Stimulated activated naive CD4-positive, alpha-beta T cell (primary cell): ENCODE results near the gene MATN1.
"Not testable (repeated sequence)": the region's sequence is repeated elsewhere in the genome, so short reads cannot be mapped to it uniquely, and the experiment has no call there.

Experiments used
- DNase-seq, 6 experiments: peaks; one replicate each; lab custom pipeline; 2025; lab: John Stamatoyannopoulos, UW

MATN1 gene

DNA sequence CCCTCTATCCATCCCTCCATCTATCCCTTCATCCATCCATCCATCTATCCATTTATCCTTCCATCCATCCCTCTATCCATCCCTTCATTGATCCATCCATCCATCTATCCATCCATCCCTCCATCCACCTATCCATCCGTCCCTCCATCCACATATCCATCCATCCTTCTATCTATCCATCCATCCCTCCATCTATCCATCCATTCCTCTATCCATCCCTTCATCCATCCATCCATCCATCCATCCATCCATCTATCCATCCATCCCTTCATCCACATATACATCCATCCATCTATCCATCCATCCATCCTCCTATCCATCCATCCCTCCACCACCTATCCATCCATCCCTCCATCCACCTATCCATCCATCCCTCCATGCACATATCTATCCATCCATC, 23.6 kb downstream of the MATN1 start:
- DNase-seq = no peak

DNA sequence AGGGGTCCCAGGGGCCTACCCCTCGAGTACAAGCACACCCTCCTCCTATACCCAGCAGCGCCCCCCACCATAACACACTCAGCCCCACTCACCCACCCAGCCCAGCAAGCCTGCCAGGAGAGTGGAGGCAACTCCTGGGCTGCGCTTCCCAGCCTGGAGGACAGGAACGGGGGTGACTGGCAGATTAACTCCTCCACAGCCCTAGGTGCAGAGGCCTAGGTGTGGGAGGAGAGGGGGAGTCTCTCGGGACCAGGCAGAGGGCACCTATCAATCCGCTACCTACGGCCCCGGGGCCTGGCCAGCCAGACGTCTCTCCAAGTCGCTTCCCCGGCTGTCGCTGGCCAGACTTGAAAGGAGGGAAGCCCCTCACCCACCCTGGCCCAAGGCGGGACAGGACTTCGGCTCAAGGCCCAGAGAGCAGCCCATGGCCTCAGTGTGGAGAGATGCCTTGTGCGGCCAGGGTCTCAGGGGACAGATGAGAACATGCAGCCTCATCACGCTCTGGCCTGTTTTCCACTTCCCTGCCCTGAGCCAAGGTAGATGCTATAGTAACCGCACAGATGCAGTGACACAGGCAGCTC, 24.9 kb downstream of the MATN1 start:
- no peak for DNase-seq

DNA sequence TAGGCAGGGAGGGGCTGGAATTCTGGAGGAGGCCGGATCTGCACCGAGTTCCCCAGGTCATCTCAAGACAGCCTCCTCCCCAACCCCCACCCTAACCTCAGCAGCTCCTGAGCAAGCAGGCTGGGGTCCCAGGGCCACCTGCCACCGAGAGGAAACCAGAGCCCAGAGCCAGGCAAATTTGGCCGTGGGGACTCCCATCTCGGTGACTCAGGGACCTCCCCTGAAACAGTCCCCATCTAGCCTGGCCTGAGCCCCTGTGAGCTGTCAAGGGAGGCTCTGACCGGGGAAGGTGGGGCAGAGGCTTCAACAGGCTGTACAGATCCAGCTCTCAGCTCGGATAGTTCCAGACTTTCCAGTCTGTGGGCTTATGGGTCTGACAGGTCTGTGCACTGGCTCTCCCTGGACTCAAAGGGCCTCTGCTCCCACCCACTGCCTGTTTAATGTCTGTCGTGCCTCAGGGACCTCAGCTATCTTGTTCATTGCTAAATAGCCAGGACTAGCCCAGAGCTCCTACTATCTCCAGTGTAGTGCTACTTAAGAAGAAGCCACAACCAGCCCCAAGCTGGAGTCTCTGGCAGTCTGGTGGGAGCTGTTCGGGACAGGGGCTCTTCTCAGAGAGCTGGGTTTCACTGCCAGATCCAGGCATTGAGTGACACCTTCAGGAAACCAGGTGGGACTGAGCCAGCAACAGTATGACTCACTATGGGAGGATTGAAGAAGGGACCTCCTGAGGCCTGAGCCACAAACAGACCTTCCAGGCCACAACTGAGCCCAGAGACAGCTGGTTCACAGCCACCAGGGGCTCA, 25.6 kb downstream of the MATN1 start:
- DNase-seq = no peak

DNA sequence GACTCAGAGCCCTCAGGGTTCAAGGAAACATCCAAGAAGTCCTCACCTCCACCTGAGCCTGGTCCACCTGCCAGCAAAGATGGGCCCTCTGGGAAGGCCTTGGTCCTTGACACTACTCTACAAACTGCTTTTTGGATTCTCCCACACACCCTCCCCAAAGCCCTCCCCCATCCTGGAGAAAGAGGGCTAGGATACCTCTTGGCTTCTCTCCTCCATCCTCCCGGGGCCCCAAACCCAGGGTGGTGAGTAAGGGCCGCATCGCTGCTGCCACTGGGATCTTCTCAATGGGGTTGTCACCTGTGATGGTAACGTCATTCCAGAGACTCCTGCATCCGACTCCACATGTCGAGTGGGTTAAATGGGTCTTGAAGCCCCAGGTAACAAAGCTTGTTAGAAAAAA, 26.6 kb downstream of the MATN1 start:
- no peak for DNase-seq

DNA sequence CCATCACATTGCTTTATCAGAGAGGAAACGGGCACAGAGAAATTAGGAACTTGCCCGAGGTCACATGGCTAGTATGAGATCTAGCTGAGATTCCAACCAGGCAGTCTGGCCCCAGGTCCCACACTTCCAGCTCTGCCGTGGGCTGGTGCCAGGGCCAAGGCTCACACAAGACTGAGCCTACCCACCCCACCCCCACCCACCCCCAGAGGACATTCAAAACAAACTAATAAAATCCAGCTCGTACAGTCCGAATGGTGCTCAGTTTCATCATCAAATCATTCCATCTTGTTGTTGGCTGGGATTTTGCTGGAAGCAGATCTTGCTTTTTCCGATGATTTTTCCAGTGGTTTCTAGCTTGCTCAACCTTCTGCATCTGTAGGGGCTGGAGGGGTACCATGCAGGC, 27.9 kb downstream of the MATN1 start:
- no peak for DNase-seq

DNA sequence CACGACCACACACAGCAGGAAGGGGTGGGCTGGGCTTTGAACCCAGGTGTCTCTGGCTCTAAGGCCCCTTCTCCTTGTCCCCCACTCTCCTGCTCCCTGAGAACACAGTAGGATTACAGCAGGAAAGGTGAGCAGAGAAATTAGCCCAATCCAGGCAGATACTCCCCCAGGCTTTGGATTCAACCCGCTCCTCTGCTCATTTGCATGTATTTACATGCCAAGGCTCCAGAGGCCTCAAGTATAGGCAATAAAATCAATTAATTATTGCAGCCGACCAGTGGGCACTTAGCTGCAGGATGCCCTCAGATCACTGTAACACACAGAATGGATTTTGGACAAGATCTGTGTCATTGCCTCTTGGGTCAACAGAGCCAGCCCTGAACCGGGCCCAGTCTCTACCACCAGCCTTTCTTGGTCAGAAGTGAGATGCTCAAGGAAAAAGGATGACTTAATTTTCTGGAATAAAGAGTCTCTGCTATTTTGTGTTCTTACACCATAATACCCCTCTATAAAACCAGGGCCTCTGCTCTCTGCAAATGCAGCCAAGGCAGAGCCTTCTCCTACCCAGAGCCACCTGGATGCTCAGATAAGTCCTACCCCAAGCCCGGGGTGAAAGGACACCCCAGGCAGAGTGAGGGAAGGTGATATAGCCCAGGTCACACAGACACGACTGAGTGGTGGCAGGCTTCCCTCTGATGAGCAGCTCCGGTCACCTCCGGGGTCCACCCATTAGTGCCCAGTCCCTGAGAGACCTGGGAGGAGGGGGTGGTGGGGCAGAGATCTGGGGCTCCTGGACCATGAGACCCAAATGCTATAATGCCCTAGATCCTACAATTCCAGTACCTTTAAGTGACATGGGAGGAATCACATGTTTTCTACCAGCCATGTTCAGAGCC, 28.9 kb downstream of the MATN1 start:
- DNase-seq = no peak

DNA sequence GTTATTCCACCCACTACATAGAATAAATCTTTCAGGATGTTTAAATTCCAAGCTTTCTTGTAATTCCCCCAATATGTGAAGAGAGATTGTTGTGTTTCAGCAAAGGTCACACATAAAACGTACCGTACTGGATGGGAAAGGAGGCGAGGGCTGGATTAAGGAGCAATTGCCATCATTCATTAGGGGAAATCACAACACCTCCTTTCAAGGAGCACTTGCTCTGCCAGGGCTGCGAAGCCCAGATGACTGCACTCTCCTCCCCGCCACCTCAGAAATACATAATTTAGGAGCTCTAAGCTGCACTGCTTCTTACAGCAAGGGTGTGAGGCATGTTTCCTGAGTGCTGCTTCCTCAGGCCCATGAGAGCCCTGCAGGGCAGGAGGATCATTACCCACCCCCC, 29.6 kb downstream of the MATN1 start:
- no peak for DNase-seq

DNA sequence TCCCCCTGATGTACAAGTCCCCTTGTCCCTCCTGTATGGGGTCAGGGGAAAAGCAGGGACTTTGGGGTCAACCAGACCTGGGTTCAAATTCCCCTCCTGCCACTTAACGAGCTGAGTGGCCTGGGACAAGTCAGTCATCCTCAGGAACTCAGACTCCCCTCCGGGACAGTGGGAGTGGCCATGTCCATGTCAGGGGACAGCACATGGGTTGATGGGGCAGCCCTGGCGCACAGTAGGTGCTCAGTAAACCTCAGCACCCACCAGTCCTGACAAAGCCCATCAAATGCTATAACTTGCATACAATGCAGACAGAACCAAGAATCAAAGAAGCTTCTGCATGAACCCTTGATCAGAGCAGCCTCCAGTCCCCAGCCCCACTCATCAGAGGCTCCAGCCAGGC, 30.0 kb downstream of the MATN1 start:
- DNase-seq = no peak

DNA sequence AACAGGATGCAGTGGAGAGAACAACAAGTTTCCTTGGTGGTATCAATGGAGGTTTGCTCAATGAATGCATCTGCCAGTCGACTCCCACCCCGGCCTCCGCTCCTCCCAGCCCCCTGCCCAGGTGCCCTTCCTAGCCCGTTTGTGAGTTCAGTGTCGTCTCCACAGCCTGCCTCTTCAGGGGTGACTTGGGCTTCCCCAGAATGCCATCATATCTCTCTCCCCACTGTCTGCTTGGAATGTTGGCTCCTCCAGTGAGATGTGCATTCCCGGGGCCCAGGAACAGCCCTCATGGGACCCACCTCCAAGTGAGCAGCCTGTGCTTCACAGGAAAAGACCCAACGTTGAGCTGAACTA, 30.5 kb downstream of the MATN1 start:
- no peak for DNase-seq

DNA sequence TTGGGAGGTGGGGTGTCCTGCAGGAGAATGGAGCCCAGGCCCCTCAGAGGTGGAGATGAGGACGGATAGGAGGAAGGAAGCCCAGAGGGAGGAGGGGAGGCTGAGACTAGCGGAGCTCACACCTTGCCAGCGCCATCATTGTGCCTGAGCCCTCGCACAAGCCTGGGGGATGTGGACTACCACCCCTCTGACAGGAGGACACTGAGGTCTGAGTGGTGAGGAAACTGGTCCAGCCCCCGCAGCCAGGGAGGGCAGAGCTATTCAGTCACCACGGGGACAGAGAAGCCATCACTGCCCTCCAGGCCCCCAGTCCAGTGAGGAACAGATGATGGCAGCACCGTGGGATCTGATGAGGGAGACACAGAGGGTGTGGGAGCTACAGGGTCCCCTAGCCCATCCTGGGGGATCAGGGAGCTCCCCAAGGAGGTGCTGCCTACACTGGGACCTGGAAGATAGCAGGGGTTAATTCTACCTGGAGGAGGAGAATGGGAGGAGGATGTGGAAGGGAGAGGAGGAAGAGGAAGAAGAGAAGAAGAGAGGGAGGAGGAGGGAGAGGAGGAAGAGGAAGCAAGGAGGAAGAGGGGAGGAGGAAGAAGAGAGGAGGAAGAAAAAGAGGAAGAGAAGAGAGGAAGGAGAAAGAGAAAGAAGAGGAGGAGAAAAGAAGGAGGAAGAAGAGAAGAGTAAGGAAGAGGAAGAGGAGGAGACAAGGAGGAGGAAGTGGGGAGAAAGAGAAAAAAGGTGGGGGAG, 31.0 kb downstream of the MATN1 start:
- no peak for DNase-seq

DNA sequence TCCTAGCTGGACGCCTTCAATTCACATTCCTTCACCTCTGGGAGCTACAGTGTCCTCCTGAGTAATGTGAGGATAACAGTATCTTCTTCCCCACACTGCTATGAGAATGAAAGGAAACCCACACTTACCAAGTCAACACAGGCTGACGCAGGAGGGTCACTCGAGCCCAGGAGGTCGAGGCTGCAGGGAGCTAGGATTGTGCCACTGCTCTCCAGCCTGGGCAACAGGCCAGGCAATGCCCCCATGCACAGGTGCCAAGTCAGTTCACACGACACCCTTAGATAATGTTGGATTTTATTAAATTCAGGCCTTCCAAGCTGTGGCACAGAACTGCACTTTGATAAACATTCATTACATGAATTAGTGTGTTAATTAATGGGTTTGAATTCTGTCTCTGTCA, 31.9 kb downstream of the MATN1 start:
- DNase-seq = no peak

DNA sequence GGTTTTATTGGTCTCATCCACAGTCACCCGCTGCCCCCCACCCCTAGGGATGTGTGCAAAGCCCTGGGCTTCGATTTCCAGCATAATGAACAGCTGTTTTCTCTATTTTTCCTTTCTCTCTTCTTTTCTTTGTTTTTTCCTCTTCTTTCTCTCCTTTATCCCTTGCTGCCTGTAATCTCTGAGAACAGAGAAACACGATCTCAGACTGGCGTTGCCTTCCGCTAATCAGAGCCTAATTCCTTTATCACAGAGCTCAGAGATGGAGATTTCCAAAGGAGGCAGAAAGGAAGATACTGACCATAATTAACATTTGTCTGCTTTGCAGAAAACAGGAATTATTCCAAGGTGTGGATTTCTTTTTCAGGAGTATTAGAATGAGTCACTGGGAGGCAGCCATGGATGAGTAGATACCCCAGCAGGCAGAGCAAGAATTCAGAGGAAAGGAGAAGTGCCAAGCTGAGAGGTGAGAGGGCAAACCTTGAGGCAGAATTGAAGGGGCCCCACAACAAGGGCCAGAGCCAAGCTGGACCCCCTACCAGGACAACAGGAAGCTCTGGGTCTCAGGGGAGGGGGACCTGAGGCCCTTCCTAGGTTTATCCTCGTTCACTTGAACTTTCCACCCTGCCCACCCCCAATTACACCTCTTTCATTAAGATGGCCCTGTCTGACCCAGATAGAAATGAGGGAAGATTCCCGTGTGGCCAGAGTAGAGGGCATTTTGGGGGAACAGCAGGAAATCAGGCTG, 33.3 kb downstream of the MATN1 start:
- no peak for DNase-seq

DNA sequence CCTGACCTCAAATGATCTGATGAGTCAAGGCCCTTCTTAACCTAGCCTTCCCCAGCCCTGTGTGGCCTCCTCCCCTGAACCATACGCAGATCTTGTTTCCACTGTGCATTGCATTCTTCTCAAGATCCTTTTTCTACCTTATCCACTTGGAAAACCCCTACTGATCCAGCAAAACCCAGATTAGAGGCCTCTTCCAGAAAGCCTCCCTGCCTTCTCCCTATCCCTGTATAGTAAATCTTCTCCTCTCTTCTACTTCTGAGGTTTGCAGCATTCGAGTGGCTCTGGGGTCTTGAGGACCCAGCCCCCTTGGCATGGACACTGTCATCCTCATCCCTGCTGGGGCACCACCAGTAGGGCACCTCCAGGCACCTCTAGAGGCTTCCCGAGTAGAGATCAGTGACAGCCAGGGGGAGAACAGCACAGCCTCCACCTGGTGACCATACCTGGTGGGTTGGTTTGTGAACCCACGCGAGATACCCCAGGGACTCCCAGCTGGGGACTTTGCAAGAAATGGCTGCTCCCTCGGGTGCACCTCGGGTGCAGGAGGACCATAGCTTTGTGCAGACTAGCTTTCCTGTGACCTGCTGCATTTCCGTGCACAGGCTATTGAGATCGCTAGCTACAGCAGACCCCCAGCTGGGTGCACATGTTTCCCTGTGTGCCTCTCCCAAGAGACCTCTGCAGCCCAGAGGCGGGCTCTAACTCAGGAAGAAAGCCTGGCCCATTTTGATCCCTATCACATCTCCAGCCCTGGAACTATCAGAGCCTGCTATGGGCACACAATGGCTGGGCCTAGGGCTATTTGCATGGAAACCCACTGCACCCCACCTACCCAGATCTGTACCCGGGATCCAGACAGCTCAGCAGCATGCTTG, 34.2 kb downstream of the MATN1 start:
- no peak for DNase-seq

DNA sequence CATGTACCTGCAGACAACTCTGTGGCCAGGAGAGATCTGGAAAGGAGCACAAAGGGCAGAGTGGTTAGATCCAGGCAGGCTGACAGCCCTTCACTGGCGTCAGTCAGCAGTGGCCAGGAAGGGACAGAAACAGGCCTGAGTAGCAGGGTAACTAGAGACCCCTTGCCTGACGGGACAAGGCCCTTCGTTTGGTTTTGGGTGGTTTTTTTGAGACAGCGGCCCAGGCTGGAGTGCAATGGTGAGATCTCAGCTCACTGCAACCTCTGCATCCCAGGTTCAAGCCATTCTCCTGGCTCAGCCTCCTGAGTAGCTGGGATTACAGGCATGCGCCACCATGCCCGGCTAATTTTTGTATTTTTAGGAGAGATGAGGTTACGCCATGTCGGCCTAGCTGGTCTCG, 34.9 kb downstream of the MATN1 start:
- not testable (repeated sequence) for DNase-seq

DNA sequence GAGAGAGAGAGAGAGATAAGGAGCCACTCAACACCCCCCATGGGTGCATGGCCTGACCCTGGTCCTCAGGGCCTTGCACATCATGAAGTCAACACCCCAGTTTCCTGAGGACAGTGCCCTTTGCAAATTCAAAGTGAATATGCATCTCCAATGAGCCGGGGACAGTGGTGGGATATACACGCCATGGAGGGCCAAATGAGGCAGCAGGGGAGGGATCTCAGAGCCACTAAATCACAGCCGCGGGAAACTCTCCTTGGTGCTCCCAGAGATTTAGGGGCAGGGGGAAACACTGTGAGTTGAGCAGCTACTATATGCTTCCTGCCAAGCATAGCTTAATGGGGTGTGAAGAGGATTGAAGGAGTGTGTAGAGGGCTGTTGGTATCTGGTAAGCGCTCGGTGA, 35.5 kb downstream of the MATN1 start:
- no peak for DNase-seq

DNA sequence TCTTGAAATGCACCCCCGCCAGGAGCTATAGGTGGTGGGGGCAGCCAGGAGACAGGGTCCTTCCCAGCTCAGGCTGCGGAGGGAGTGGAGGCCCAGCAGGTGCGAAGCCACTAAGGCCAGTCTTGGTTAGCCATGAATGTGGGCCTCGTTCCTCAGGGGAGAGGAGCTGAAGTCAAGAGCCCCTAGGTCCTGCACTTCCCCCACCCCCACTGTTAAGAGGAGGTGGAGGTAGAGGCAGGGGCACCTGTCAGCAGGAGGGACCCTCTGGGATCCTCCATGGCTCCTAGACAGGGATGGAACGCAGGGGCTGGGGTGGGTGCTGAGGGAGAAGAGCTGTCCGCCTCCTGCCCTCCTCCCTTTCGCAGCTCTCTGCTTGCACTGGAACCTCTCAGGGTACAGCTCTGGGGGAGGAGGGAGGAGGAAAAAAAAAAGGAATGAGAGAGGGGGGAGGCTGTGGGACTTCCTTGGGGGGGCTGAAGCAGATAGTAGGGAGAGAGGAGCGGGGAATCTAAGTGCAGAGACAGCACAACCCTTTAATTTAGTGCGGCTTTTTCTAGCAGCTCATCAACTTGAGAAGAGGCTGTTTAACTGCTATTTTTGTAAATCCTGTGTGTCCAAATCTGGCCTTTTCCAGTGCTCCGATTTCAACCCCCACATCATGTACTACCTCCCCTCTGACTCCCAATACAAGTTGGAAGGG, 37.0 kb downstream of the MATN1 start:
- no peak for DNase-seq

DNA sequence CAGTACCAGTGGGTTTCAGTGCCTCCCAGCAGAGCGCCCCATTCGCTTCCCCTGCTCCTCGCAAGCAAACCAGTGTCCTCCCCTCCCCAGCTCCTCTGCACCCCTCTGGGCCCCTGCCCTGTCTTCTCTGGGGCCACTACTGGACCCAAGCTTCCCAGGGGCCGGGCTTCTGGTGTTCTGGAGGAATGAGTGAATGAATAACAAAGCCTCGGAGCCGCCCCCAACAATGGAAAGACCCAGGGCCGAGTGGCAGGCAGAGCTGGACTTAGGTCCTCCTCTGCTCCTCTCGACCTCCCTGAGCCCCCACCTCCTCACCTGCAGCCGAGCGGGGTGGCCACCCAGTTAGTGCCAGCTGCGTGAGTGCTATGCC, 37.6 kb downstream of the MATN1 start:
- DNase-seq = peak in 1 of 6 experiments; percentile 10

DNA sequence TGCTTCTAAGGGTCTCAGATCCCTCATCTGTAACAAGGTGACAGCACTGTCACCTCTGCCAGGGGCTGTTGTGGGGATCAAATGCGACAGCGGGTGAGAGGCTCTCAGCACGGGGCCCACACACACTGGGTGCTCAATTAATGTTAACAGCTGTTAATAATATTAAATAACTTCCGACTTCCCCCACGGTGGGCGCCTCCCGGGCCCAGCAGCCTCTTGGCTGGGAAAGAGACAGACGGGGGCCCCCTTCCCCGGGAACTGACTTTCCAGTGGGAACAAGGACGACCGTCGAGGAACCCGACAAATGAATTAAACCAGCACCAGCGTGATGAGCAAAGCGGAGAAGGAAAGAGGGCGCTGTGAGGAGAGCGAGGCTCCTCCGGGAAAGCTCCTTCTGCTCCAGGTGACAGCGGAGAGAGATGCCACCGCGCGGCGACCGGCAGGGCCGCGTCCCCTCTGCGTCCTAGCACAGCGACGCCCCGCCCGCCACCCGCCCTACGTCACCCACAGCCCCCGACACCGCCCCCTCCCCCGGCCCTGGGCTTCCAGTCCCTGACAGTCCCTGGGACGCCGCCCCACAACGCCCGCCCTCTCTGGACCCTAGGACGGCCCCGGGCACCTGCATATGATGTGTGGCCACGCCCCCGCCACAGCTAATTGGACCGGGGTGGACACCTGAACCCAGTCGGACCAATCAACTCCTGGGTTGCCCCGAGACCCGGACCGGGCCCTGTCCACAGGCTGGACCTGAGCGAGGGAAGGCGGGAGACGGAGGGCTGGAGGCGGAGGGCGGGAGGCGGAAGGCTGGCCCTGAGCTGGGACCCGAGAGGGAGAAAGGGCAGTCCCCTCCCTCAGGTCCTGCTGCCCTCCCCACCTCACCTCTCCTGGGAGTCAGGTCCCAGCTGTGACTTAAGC, 38.2 kb downstream of the MATN1 start:
- peak in 3 of 6 experiments; percentile 9 to 70 (median 52) for DNase-seq

DNA sequence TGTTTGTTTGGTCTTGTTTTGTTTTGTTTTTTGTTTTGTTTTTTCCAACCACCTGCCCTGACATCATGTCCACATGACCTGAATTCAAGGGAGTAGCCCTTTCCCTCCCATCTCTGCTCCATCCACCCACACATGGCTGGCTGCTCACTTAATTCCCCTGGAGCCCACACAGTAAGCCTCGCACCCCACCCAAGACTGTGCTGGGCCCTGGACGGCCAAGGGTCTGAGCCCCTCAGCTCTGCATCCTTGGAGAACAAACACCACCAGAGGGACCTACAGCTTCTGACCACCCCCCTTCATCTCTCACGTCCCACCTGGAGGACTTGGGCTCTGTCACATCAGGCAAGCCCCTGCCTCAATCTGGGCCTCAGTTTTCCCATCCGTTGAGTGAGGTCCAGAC, 39.1 kb downstream of the MATN1 start:
- no peak for DNase-seq
